Thymus (tissue), 11 donors: ENCODE measurements around the gene ZYX. TPM values are rescaled to one million over a fixed set of nuclear protein-coding genes. Genes with fewer than 3 reads are reported as not detected.
"Not testable (repeated sequence)": the region's sequence is repeated elsewhere in the genome, so short reads cannot be mapped to it uniquely, and the experiment has no call there.

Experiments used
- DNase-seq, 9 donors: peaks; one replicate each; pipeline ENCODE4 v3.0.0-alpha.2; 2013; ENCODE audit warnings: low spot score in 9 of 9, low read depth in 6 of 9, missing footprints in 1 of 9
- H3K27ac ChIP-seq, 2 donors: one replicate each; pipeline ENCODE4 v1.5.1; 2013; ENCODE audit warnings: control low read depth in 1 of 2, low read depth in 1 of 2, low read length in 1 of 2, mild to moderate bottlenecking in 1 of 2, moderate library complexity in 1 of 2
- H3K27me3 ChIP-seq, 2 donors: one replicate each; pipeline ENCODE4 v1.5.1; 2013; ENCODE audit warnings: low read length in 1 of 2; ENCODE audit not compliant: control insufficient read depth in 2 of 2, insufficient read depth in 1 of 2
- H3K36me3 ChIP-seq, 2 donors: one replicate each; pipeline ENCODE4 v1.5.1; 2013; ENCODE audit warnings: low read length in 1 of 2, mild to moderate bottlenecking in 1 of 2, moderate library complexity in 1 of 2; ENCODE audit not compliant: control insufficient read depth in 2 of 2, insufficient read depth in 2 of 2
- H3K4me1 ChIP-seq, 2 donors: one replicate each; pipeline ENCODE4 v1.5.1; 2013; ENCODE audit warnings: low read length in 2 of 2; ENCODE audit not compliant: control insufficient read depth in 2 of 2, insufficient read depth in 2 of 2
- H3K4me3 ChIP-seq, 2 donors: one replicate each; pipeline ENCODE4 v1.5.1; 2013; ENCODE audit warnings: low read length in 2 of 2, control low read depth in 1 of 2, mild to moderate bottlenecking in 1 of 2
- H3K9me3 ChIP-seq, 2 donors: one replicate each; pipeline ENCODE4 v1.5.1; 2013; ENCODE audit warnings: low read length in 1 of 2, mild to moderate bottlenecking in 1 of 2; ENCODE audit not compliant: control insufficient read depth in 2 of 2, insufficient read depth in 1 of 2
- WGBS: extraction: QIAGEN DNeasy Blood & Tissue Kit; methylation state at CpG from one replicate; pipeline ENCODE4 v1.1.7; 2013; 5-methylcytosine and 5-hydroxymethylcytosine counted together
- polyA plus RNA-seq: library from polyadenylated mRNA; stranded (reverse); fragments of 200-250 nt; gene quantifications from one replicate; pipeline ENCODE4 v1.2.3, GENCODE V29; 2013
- total RNA-seq: library from RNA; stranded (reverse); fragments of 120-200 nt; gene quantifications from one replicate; pipeline ENCODE4 v1.2.4, GENCODE V29; 2013
- donor health status: healthy.

Gene ZYX
- total and polyA plus RNA-seq, 2 donors, result 16.8 to 113 TPM

DNA sequence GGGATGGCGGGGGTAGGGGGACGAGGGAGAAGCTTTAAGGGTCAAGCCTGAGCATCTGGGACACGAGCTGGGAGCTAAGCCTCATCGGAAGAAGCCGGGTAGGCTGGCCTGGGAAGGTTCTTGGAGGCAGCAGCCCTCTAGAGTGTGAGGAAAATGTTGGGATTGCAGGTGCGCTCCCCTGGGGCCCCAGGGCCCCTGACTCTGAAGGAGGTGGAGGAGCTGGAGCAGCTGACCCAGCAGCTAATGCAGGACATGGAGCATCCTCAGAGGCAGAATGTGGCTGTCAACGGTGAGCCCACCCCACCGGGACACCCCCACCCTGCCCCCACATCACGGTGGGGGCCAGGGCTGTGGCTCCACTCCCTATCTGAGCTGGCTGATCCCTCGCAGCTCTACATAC is 6.9 kb downstream of the ZYX start:
- no peak overlapping the region for H3K27ac ChIP-seq

DNA sequence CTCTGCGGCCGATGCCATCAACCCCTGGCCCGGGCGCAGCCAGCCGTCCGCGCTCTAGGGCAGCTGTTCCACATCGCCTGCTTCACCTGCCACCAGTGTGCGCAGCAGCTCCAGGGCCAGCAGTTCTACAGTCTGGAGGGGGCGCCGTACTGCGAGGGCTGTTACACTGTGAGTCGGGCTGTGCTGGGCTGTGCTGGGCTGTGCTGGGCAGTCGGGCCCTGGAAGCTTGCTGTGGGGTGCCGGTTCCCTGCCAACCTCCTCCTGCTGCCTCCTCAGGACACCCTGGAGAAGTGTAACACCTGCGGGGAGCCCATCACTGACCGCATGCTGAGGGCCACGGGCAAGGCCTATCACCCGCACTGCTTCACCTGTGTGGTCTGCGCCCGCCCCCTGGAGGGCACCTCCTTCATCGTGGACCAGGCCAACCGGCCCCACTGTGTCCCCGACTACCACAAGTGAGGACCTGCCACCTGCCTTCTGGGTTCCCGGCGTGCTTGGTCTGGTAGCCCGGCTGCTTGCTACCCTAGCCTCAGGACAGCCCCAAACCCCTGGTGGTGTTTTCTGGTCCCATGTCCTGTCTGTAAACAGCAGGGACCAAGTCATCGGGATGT is 7.5 kb downstream of the ZYX start:
- peaks cover 16 to 60% of the 10 kb centered on the region in 2 donors for H3K36me3 ChIP-seq
- H3K9me3 ChIP-seq, result no peaks in the 10 kb centered on the region
- H3K4me3 ChIP-seq, result no peak overlapping the region
- H3K27me3 ChIP-seq, result no peaks in the 10 kb centered on the region
- DNase-seq, result no peak
- H3K4me1 ChIP-seq, result peaks cover 7 to 33% of the 10 kb centered on the region in 2 donors
- H3K27ac ChIP-seq, result no peak overlapping the region
- WGBS, result 96% methylated on average over 28 of the region's 28 CpGs

More for the DNA sequence above, 6.9 kb downstream of the ZYX start:
- Histone ChIP-seq H3K36me3 (peaks cover 16 to 56% of the 10 kb centered on the region in 2 donors), H3K4me1 (peaks cover 7 to 38% of the 10 kb centered on the region in 2 donors), H3K27me3 (peaks cover 0 to 5% of the 10 kb centered on the region in 2 donors), H3K9me3 (no peaks in the 10 kb centered on the region), H3K4me3 (no peak overlapping the region)
- no peak for DNase-seq
- 94% methylated on average over 10 of the region's 10 CpGs for WGBS

DNA sequence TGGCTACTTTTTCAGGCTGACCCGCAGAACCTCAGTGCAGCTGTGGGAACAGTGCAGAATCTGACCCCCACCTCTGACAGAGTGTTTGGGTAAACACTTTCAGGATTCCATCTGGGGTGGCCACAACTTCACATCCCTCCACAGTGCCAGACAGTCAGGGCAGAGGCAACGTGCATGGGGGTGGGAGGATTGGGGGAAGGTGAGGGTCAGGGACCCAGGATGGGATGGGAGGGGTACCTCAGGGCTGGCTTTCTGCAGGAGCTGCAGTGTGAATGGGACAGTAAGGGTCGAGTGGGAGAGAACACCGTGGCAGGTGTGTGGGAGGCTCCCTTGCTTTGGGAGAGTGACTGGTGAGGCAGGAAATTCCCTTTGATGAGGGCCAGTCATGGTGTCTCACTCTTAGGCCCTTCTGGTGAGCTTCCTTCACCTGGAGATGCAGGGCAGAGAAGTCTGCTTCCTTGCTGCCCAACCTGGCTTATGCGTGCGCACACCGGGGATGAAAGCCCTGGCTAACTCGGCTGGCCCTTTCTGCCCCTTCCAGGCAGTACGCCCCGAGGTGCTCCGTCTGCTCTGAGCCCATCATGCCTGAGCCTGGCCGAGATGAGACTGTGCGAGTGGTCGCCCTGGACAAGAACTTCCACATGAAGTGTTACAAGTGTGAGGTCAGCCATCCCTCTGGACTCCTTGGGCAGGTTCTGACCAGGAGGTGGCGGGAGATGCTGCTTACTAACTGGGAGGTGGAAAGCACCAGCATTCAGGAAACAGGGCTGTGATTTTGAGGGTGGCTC is 8.4 kb downstream of the ZYX start:
- H3K9me3 ChIP-seq, result no peaks in the 10 kb centered on the region
- peaks cover 7 to 30% of the 10 kb centered on the region in 2 donors for H3K4me1 ChIP-seq
- H3K4me3 ChIP-seq, result no peak overlapping the region
- no peak overlapping the region for H3K27ac ChIP-seq
- H3K27me3 ChIP-seq, result no peaks in the 10 kb centered on the region
- DNase-seq, result no peak
- 96% methylated on average over 15 of the region's 15 CpGs for whole genome bisulfite sequencing
- peaks cover 16 to 62% of the 10 kb centered on the region in 2 donors for H3K36me3 ChIP-seq

DNA sequence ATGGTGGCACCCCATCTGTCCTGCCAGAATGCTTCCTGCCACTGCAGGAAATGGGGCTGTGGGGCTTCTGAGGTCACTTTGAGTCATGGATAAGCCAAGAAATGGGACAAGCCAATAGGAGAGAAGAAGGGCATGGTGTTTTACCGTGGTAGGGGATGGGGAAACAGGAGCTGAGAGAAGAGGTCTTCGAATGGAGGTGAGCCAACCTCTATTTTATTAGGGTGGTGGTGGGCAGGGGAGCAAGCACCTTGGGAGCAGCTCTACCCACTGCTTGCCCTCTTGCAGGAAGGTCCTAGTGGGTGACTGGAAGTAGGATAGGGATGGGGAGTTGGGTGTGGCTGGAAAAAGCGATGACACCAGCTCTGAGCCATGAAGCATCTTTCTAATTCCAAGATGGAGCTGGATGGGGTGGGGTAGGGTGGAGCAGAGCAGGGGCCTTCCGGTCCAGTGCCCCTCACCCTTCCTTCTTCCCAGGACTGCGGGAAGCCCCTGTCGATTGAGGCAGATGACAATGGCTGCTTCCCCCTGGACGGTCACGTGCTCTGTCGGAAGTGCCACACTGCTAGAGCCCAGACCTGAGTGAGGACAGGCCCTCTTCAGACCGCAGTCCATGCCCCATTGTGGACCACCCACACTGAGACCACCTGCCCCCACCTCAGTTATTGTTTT is 9.1 kb downstream of the ZYX start:
- H3K27me3 ChIP-seq, result no peaks in the 10 kb centered on the region
- WGBS, result 95% methylated on average over 10 of the region's 10 CpGs
- no peak overlapping the region for H3K4me3 ChIP-seq
- peaks cover 16 to 69% of the 10 kb centered on the region in 2 donors for H3K36me3 ChIP-seq
- H3K27ac ChIP-seq, result no peak overlapping the region
- H3K9me3 ChIP-seq, result no peaks in the 10 kb centered on the region
- no peak for DNase-seq
- peaks cover 7 to 24% of the 10 kb centered on the region in 2 donors for H3K4me1 ChIP-seq

GRCh38 chr7:143390773-143391317 is 9.7 kb downstream of the ZYX start:
- no peak for DNase-seq
- Histone ChIP-seq H3K4me3 (no peak overlapping the region), H3K9me3 (no peaks in the 10 kb centered on the region), H3K27ac (no peak overlapping the region), H3K27me3 (no peaks in the 10 kb centered on the region), H3K4me1 (peaks cover 3 to 18% of the 10 kb centered on the region in 2 donors), H3K36me3 (peaks cover 16 to 75% of the 10 kb centered on the region in 2 donors)
- 91% methylated on average over 9 of the region's 9 CpGs for WGBS

- peak overlapping the region in 1 of 2 donors; percentile 8 for H3K27ac ChIP-seq
- no peaks in the 10 kb centered on the region for H3K27me3 ChIP-seq
- H3K4me1 ChIP-seq, result peaks cover 0 to 9% of the 10 kb centered on the region in 2 donors
- no peak for DNase-seq
- peaks cover 16 to 81% of the 10 kb centered on the region in 2 donors for H3K36me3 ChIP-seq
- 91% methylated on average over 24 of the region's 24 CpGs for WGBS
- H3K4me3 ChIP-seq, result no peak overlapping the region
- no peaks in the 10 kb centered on the region for H3K9me3 ChIP-seq
Measured at GRCh38 chr7:143391462-143392404, 10.6 kb downstream of the ZYX start.

DNA sequence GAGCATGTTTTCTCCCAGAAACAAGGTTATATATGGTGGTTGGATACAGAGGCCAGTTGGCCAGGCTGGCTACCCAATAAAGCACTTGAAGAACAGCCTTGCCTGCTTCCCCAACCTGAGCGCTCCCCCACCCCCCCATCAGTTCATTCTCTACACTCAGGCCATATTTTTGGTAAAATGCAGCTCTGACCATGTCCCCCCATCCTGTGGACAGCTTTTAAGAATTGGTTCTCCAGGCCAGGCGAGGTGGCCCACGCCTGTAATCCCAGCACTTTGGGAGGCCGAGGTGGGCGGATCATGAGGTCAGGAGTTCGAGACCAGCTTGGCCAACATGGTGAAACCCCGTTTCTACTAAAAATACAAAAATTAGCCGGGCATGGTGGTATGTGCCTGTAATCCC is 11.3 kb downstream of the ZYX start:
- H3K36me3 ChIP-seq, result peaks cover 16 to 87% of the 10 kb centered on the region in 2 donors
- not testable (repeated sequence) for H3K27me3 ChIP-seq, H3K4me1 ChIP-seq, H3K4me3 ChIP-seq, DNase-seq, H3K9me3 ChIP-seq, H3K27ac ChIP-seq
- WGBS, result 97% methylated on average over 8 of the region's 8 CpGs

- H3K27ac ChIP-seq, result no peak overlapping the region
- peaks cover 13 to 87% of the 10 kb centered on the region in 2 donors for H3K36me3 ChIP-seq
Measured at GRCh38 chr7:143392875-143393266, 11.7 kb downstream of the ZYX start.

More at GRCh38 chr7:143392875-143393266, 11.7 kb downstream of the ZYX start:
- H3K9me3 ChIP-seq, result no peaks in the 10 kb centered on the region
- no peak for DNase-seq
- H3K4me3 ChIP-seq, result no peak overlapping the region
- WGBS, result 98% methylated on average over 6 of the region's 6 CpGs
- no peaks in the 10 kb centered on the region for H3K27me3 ChIP-seq
- H3K4me1 ChIP-seq, result peaks cover 0 to 2% of the 10 kb centered on the region in 2 donors
